HG02798 (cell line): Measurements from ENCODE around the gene NFU1.
"Not testable (repeated sequence)": the region's sequence is repeated elsewhere in the genome, so short reads cannot be mapped to it uniquely, and the experiment has no call there.

Experiments
- ATAC-seq: cut with Tn5 transposase; IDR thresholded peaks from one replicate; pipeline ENCODE4 v1.9.1; 2021; ENCODE audit warnings: mild to moderate bottlenecking; ENCODE audit not compliant: unreplicated experiment, poor library complexity

The NFU1 gene

GRCh38 chr2:69452687-69453086, 15.5 kb upstream of the NFU1 start:
- ATAC-seq: no peak

GRCh38 chr2:69450735-69451416, 13.6 kb upstream of the NFU1 start:
- no peak for ATAC-seq

- no peak for ATAC-seq
Observed at GRCh38 chr2:69449906-69450305, 12.7 kb upstream of the NFU1 start.

- not testable (repeated sequence) for ATAC-seq
Observed at GRCh38 chr2:69443673-69444072, 6.4 kb upstream of the NFU1 start.

GRCh38 chr2:69439499-69439898, 2.3 kb upstream of the NFU1 start:
- ATAC-seq: not testable (repeated sequence)

- no peak for ATAC-seq
Observed at GRCh38 chr2:69438580-69438979, 1.3 kb upstream of the NFU1 start.

GRCh38 chr2:69437751-69438154, 518 bp upstream of the NFU1 start:
- ATAC-seq: no peak

- peak; percentile 1 for ATAC-seq
Observed at GRCh38 chr2:69436596-69436937, 668 bp downstream of the NFU1 start.

GRCh38 chr2:69434753-69435152, 2.5 kb downstream of the NFU1 start:
- ATAC-seq: no peak

- no peak for ATAC-seq
Observed at GRCh38 chr2:69429491-69430183, 7.6 kb downstream of the NFU1 start.

- no peak for ATAC-seq
Observed at GRCh38 chr2:69428981-69429380, 8.3 kb downstream of the NFU1 start.

GRCh38 chr2:69424419-69424818, 12.8 kb downstream of the NFU1 start:
- ATAC-seq: no peak

- ATAC-seq: no peak
Observed at GRCh38 chr2:69422198-69422597, 15.0 kb downstream of the NFU1 start.

GRCh38 chr2:69419111-69419510, 18.1 kb downstream of the NFU1 start:
- not testable (repeated sequence) for ATAC-seq

- ATAC-seq: no peak
Observed at GRCh38 chr2:69416147-69416546, 21.1 kb downstream of the NFU1 start.

GRCh38 chr2:69411120-69411519, 26.1 kb downstream of the NFU1 start:
- ATAC-seq: no peak

GRCh38 chr2:69405306-69405705, 31.9 kb downstream of the NFU1 start:
- ATAC-seq: no peak

- no peak for ATAC-seq
Observed at GRCh38 chr2:69400121-69400520, 37.1 kb downstream of the NFU1 start.

- ATAC-seq: no peak
Observed at GRCh38 chr2:69397234-69397633, 40.0 kb downstream of the NFU1 start.

GRCh38 chr2:69395866-69396265, 41.4 kb downstream of the NFU1 start:
- ATAC-seq: no peak

GRCh38 chr2:69393963-69394362, 43.3 kb downstream of the NFU1 start:
- no peak for ATAC-seq

- no peak for ATAC-seq
Observed at GRCh38 chr2:69390471-69390870, 46.8 kb downstream of the NFU1 start.
